Measurements from ENCODE around the gene CDX2. TPM values are rescaled to one million over a fixed set of nuclear protein-coding genes. Genes with fewer than 3 reads are reported as not detected.
A peak's percentile ranks its signal among the peaks of the same experiment; 100 is the strongest.

The CDX2 gene
- total RNA-seq, 1 experiment from 2014 or later, result not detected

DNA sequence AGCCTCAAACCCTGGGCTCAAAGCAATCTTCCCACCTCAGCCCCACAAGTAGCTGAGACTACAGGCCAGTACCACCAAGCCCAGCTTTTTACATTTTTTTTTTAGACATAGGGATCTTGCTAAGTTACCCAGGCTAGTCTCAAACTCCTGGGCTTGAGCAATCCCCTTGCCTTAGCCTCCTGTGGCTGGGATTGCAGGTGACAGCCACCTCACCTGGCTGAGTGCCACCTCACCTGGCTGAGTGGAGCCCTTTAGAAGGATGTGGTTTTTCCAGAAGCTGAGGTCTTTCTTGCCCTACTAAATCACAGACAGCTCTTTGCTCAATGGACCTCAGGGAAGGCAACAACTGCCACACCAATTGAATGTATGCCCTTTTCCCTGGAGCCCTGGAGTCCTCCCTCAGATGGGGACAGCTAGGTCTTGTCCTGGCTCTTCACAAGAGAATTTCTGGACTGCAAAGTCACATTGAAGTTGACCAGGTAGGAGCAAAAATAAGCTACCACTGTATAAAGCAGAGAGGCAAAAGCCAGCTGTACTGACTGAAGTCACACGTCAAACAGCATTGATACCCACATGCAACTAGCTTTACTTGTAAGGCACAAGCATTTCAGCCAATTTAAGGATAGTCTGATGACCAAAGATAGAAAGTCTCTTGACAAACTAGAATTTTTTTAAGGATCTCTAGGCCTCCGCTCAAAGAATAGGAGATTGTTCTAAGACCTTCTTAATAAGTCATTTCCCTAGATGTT lies 35.4 kb downstream of the CDX2 start:
- Histone ChIP-seq H3K36me3 (replicated peaks; ENCODE audit: control insufficient read depth, insufficient read depth, low read length) (no peaks in the 10 kb centered on the region), H3K4me3 (ENCODE audit: insufficient read depth, low read depth, low read length) (no peak overlapping the region), H3K27me3 (ENCODE audit: control insufficient read depth, insufficient read depth, low read length) (peaks cover 45% of the 10 kb centered on the region)
- DNase-seq, result no peak

DNA sequence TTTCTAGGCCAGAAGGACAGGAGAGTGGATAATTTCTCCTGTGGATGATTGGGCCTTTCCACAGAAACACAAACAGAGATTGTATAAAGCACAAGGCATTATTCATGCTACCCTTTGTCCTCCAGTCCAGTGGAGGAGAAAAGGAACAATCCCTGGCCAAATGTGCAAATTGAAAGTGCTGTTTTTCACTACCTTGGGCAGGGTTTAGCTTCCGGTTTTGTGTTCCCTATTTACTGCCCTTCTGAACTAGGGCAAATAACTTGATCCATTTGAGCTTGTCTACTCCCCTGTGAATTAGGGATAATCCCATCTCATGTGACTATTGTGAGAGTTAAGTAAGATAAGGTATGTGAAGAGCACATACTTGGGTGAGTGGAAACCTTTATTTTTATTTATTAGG lies 36.0 kb downstream of the CDX2 start:
- no peak for DNase-seq
- no peak overlapping the region for H3K4me3 ChIP-seq (ENCODE audit: insufficient read depth, low read depth, low read length)
- H3K36me3 ChIP-seq (replicated peaks; ENCODE audit: control insufficient read depth, insufficient read depth, low read length), result no peaks in the 10 kb centered on the region
- peaks cover 51% of the 10 kb centered on the region for H3K27me3 ChIP-seq (ENCODE audit: control insufficient read depth, insufficient read depth, low read length)

DNA sequence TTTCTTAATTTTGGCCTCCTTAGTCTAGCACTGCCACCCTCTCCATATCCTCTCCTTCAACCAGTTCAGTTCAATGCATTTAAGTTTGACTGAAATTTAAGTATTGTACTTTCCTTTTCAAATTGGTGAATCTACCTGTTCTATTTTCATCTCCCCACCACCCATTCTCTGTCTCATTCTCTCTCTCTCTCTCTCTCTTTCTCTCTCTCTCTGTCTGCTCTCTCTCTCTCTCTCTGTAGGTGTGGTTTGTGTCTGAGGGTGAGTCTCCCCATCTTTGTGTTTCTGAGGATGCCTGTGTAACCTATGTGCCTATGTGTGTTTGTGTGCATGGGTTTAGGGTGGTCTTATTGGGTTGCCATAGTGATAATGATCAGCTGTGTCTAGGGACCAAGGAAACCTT lies 39.2 kb downstream of the CDX2 start:
- Histone ChIP-seq H3K27me3 (ENCODE audit: control insufficient read depth, insufficient read depth, low read length) (peaks cover 84% of the 10 kb centered on the region), H3K36me3 (replicated peaks; ENCODE audit: control insufficient read depth, insufficient read depth, low read length) (no peaks in the 10 kb centered on the region), H3K4me3 (ENCODE audit: insufficient read depth, low read depth, low read length) (no peak overlapping the region)
- DNase-seq, result no peak

DNA sequence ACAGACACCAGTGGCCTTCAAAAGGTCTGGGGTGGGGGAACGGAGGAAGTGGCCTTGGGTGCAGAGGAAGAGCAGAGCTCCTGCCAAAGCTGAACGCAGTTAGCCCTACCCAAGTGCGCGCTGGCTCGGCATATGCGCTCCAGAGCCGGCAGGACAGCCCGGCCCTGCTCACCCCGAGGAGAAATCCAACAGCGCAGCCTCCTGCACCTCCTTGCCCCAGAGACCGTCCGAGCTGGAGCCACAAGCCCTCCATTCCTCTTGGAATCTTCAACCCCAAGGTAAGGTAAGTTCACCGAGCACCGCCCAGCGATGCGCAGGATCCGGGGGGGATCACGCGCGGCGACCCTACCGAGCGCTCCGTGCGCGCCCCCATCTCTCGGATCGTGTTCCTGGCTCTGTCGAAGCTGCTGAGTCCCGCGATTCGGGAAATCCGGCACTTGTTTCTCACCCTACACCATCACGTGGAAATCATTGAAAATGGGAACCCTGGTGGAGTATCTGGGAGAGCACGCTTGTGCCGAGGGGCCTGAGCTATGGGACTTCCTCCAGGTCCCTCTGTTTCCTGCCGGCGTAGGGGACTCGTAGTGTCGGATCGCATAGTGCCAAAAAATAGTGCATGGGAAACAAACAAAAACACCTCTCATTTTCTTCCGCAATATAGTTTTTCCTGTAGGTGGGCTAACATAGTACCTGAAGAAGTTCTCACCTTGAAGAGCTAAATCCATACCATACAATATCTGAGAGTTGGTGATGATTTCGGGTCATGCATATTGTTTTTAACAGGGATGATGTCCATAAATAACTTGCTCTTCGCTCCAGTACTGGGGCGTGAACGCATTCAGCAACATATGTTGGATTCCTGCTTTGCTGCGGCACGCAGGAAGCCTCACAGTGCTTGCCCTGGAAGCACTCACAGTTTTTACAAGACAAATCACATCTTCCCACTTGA lies 40.0 kb downstream of the CDX2 start:
- H3K4me3 ChIP-seq (ENCODE audit: insufficient read depth, low read depth, low read length), result no peak overlapping the region
- peak; percentile 57 for DNase-seq
- peaks cover 92% of the 10 kb centered on the region for H3K27me3 ChIP-seq (ENCODE audit: control insufficient read depth, insufficient read depth, low read length)
- no peaks in the 10 kb centered on the region for H3K36me3 ChIP-seq (replicated peaks; ENCODE audit: control insufficient read depth, insufficient read depth, low read length)

DNA sequence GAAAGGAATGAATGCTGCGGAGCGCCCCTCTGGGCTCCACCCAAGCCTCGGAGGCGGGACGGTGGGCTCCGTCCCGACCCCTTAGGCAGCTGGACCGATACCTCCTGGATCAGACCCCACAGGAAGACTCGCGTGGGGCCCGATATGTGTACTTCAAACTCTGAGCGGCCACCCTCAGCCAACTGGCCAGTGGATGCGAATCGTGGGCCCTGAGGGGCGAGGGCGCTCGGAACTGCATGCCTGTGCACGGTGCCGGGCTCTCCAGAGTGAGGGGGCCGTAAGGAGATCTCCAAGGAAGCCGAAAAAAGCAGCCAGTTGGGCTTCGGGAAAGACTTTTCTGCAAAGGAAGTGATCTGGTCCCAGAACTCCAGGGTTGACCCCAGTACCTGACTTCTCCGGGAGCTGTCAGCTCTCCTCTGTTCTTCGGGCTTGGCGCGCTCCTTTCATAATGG lies 40.7 kb downstream of the CDX2 start:
- Histone ChIP-seq H3K27me3 (ENCODE audit: control insufficient read depth, insufficient read depth, low read length) (peaks cover 93% of the 10 kb centered on the region), H3K36me3 (replicated peaks; ENCODE audit: control insufficient read depth, insufficient read depth, low read length) (no peaks in the 10 kb centered on the region), H3K4me3 (ENCODE audit: insufficient read depth, low read depth, low read length) (no peak overlapping the region)
- peak; percentile 59 for DNase-seq

DNA sequence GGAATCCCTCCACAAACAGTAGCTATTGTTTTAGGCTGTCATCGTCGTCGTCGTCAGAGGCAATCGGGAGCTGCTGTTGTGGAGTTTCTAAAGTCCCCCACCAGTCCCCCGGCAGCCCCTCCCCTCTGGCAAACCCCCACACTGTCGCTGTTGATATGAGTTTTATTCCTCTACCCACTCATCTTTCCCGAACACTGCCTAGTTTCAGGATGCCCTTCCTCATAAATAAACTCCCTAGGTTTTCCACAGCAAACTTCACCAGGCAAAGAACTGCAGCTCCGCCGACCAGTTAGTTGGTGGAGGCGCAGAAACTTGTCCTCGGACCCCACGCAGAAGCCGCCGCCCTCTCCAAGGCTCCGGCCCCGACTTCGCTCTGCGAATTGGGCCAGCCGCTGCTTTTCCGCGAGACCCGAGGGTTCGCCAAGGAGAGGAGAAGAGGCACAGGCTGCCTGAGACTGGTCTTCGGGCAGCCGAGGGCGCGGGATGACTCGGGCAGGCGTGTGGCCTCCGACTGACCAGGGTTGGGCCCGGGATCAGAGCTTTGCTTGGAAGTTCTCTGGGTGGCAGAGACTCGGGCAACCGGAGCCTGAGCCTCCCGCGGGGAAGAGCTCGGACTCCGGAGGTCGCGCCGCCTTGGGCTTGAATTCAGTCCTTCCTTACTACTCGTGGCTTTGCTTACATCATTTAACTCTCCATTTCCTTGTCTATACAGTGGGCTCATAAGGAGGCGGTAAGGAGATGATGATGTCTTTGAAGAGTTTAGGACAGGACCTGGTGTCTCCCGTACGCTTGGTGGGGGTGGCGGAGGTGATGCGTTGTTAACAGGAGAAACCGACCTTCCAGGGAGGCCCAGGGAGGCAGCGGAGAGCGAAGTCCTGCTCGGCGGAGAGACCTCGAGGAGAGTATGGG lies 41.4 kb downstream of the CDX2 start:
- Histone ChIP-seq H3K4me3 (ENCODE audit: insufficient read depth, low read depth, low read length) (no peak overlapping the region), H3K27me3 (ENCODE audit: control insufficient read depth, insufficient read depth, low read length) (peaks cover 95% of the 10 kb centered on the region), H3K36me3 (replicated peaks; ENCODE audit: control insufficient read depth, insufficient read depth, low read length) (no peaks in the 10 kb centered on the region)
- peak; percentile 69 for DNase-seq

DNA sequence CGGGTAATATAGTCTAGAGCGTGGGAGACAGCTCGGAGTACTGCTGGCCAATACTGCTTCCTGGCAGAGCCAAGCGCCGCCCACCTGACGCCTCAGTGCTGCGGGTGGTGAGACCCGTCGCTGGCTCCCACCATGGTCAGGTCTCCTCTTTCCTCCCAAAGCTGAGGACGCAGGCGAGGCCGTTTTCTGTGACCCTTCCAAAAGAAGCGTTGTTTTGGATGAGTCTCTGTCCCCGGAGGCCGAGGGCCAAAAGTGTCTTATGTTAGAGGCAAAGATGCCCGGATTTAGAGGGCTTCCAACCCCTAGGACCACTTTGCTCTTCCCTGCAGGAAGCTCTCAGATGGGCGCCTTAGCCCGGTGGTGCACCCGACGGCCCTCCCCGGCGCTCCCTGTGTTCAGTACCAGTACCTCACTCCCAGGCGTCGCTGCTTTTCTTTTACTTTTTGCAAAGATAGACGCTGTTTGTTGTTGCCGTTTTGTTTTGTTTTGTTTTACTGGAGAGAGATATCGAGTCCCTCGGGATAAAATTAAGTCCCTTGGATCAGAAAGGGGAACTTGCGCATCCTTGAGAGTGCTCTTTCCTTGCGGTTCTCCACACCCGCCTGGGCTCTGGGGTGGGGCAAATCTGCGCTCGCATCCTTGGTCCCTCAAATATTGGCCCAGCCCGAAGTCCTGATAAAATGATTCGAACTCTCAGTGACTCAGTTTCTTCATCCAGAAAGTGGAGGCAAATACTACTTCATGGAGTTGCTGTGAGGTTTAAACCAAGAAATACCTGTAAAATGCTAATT lies 42.3 kb downstream of the CDX2 start:
- DNase-seq, result peak; percentile 60
- Histone ChIP-seq H3K27me3 (ENCODE audit: control insufficient read depth, insufficient read depth, low read length) (peaks cover 98% of the 10 kb centered on the region), H3K4me3 (ENCODE audit: insufficient read depth, low read depth, low read length) (no peak overlapping the region), H3K36me3 (replicated peaks; ENCODE audit: control insufficient read depth, insufficient read depth, low read length) (no peaks in the 10 kb centered on the region)

DNA sequence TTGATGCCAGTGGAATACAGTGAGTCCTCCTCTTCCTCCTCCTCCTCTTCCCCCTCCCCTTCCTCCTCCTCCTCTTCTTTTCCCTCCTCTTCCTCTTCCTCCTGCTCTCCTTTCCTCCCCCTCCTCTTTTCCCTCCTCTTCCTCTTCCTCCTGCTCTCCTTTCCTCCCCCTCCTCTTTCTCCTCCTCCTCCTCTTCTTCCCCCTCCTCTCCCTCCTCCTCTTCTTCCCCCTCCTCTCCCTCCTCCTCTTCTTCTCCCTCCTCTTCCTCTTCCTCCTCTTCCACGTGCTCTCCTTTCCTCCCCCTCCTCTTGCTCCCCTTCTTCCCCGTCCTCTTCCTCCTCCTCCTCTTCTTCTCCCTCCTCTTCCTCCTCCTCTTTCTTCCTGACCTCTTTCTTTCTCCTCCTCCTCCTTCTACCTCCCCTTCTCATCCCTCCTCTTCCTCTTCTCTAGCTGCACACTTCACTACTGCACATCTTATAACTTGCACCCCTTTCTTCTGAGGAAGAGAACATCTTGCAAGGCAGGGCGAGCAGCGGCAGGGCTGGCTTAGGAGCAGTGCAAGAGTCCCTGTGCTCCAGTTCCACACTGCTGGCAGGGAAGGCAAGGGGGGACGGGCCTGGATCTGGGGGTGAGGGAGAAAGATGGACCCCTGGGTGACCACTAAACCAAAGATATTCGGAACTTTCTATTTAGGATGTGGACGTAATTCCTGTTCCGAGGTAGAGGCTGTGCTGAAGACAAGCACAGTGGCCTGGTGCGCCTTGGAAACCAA lies 43.7 kb downstream of the CDX2 start:
- H3K27me3 ChIP-seq (ENCODE audit: control insufficient read depth, insufficient read depth, low read length), result peaks cover 100% of the 10 kb centered on the region
- H3K36me3 ChIP-seq (replicated peaks; ENCODE audit: control insufficient read depth, insufficient read depth, low read length), result no peaks in the 10 kb centered on the region
- H3K4me3 ChIP-seq (ENCODE audit: insufficient read depth, low read depth, low read length), result no peak overlapping the region
- no peak for DNase-seq

DNA sequence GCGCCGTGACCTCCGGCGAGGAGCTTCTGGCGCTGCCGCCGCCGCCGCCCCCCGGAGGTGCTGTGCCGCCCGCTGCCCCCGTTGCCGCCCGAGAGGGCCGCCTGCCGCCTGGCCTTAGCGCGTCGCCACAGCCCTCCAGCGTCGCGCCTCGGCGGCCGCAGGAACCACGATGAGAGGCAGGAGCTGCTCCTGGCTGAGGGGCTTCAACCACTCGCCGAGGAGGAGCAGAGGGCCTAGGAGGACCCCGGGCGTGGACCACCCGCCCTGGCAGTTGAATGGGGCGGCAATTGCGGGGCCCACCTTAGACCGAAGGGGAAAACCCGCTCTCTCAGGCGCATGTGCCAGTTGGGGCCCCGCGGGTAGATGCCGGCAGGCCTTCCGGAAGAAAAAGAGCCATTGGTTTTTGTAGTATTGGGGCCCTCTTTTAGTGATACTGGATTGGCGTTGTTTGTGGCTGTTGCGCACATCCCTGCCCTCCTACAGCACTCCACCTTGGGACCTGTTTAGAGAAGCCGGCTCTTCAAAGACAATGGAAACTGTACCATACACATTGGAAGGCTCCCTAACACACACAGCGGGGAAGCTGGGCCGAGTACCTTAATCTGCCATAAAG lies 44.5 kb downstream of the CDX2 start:
- H3K36me3 ChIP-seq (replicated peaks; ENCODE audit: control insufficient read depth, insufficient read depth, low read length), result no peaks in the 10 kb centered on the region
- DNase-seq, result peak; percentile 66
- peaks cover 100% of the 10 kb centered on the region for H3K27me3 ChIP-seq (ENCODE audit: control insufficient read depth, insufficient read depth, low read length)
- H3K4me3 ChIP-seq (ENCODE audit: insufficient read depth, low read depth, low read length), result no peak overlapping the region

DNA sequence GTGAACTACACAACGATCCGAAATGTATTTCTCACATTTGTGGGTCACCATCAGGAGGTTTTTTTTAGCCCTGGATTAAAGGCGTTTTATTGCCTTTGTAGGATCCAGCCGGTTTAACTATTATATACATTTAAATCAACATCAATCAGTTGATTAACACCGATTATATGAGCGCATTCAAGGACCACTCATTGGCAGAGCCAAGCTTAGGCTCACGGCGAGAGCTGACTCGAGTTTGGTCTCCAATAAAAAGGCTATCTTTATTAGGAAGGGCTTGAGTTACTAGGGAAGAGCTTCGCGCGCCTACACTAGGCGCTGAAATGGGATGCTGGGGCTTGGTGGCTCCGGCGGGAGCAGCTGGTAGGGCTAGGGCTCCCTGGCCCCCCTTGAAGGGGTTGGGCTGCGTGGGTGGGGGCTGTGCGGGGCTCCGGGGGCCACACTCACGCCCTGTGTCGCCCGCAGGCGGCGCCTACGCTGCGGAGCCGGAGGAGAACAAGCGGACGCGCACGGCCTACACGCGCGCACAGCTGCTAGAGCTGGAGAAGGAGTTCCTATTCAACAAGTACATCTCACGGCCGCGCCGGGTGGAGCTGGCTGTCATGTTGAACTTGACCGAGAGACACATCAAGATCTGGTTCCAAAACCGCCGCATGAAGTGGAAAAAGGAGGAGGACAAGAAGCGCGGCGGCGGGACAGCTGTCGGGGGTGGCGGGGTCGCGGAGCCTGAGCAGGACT lies 45.2 kb downstream of the CDX2 start:
- H3K4me3 ChIP-seq (ENCODE audit: insufficient read depth, low read depth, low read length), result no peak overlapping the region
- DNase-seq, result peak; percentile 63
- no peaks in the 10 kb centered on the region for H3K36me3 ChIP-seq (replicated peaks; ENCODE audit: control insufficient read depth, insufficient read depth, low read length)
- H3K27me3 ChIP-seq (ENCODE audit: control insufficient read depth, insufficient read depth, low read length), result peaks cover 100% of the 10 kb centered on the region

DNA sequence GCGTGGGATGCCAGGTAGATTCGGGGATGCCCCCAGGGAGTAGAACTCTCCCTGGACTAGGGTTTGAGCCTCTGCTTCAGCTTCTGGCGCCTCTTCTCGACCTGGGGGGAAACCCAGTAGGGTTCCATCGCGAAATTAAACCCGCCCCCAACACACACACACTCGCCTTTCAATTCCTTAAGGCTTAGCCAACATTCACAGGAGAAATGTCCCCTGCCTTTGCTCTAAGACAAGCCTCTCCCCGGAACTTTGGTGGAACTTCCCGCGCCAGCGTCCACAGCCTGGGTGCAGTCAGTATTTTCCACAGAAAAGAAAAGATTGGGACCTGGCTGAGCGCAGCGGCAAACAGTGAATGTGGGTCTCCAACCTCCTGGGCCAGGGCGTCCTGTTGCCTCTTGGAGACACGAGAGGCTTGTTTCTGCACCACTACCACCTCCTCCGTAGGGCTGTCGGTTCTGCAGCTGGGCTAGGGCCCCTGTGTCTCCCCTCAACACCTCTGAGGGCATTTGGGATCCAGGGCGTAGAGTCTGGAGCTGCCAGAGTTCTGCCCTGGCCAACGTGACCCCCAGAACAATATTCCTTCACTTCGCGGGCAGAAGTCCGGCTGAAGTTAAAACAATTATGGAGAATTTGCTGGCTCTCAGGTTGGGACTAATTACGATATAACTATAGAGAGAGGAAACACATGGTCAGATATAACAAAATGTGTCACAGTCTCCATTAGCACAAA lies 46.1 kb downstream of the CDX2 start:
- no peak for DNase-seq
- no peaks in the 10 kb centered on the region for H3K36me3 ChIP-seq (replicated peaks; ENCODE audit: control insufficient read depth, insufficient read depth, low read length)
- H3K4me3 ChIP-seq (ENCODE audit: insufficient read depth, low read depth, low read length), result no peak overlapping the region
- H3K27me3 ChIP-seq (ENCODE audit: control insufficient read depth, insufficient read depth, low read length), result peaks cover 100% of the 10 kb centered on the region
